ENCODE measurements around the gene ZNF14. TPM values are rescaled to one million over a fixed set of nuclear protein-coding genes. Genes with fewer than 3 reads are reported as not detected.

ZNF14 gene
- total and polyA plus RNA-seq, 9 of the 15 experiments (the other 6 are each of a cell fraction or from before 2014, with no cell fraction given): 1.9 to 7.0 (median 4.0) TPM

- no peaks in the 10 kb centered on the region for H3K9me1 ChIP-seq (ENCODE audit: control insufficient read depth, insufficient read depth, low read length)
- no peak overlapping the region for H3K4me3 ChIP-seq
- H3K4me2 ChIP-seq (ENCODE audit: insufficient read depth, low read length): no peak overlapping the region
- H3K9ac ChIP-seq (ENCODE audit: insufficient read depth in 1 of 2, low read depth in 2 of 2, low read length in 2 of 2): peak overlapping the region in 1 of 2 experiments; percentile 76; a peak in 2 of 4 replicates
- POLR2A ChIA-PET: interaction anchor here (0.6 to 1.1 kb wide), 2 partner anchors 10 to 39 kb away, joined by 3 to 5 read pairs; no protein-coding TSS in a partner anchor
- DNase-seq (ENCODE audit: extremely low read depth in 1 of 4, low spot score in 3 of 4) (peak in 1 of 4 experiments; percentile 5), ATAC-seq (no peak), FAIRE-seq (no peak)
- H3K79me2 ChIP-seq (ENCODE audit: control insufficient read depth, insufficient read depth, low read length): peaks cover 2% of the 10 kb centered on the region
- H4K20me1 ChIP-seq (replicated peaks; ENCODE audit: control insufficient read depth, insufficient read depth, low read length): no peaks in the 10 kb centered on the region
- BruUV-seq (replicated peaks): no TSS peak
- intact Hi-C loops (cut with micrococcal nuclease) (loop anchor here (10.0 kb wide), 1 partner anchor 73 kb away; the partner anchor contains the start of genes ATP13A1 and ZNF101), in situ Hi-C loops (cut with MboI) (no loop called here)
- TF ChIP-seq PRDM10 (IDR thresholded peaks at IDR 0.05; ENCODE audit: partially characterized antibody) (peak; percentile 92), ZKSCAN8 (CRISPR knock-in tag; IDR thresholded peaks at IDR 0.05) (no peak)
- H3K36me3 ChIP-seq (ENCODE audit: control insufficient read depth, insufficient read depth, low read length): no peaks in the 10 kb centered on the region
- H3K27ac ChIP-seq (ENCODE audit: extremely low read depth, low read depth, low read length): no peak overlapping the region
- CTCF ChIA-PET (ENCODE audit: low intra/inter-chr PET ratio): no interaction called here
- H2AFZ ChIP-seq (ENCODE audit: low read depth, low read length): no peak overlapping the region
- H3K9me3 ChIP-seq (replicated peaks; ENCODE audit: control insufficient read depth, insufficient read depth, low read depth, low read length): no peaks in the 10 kb centered on the region
- peaks cover 5 to 28% of the 10 kb centered on the region in 2 experiments; a peak in 3 of 5 replicates for H3K27me3 ChIP-seq (ENCODE audit: control insufficient read depth in 2 of 2, insufficient read depth in 2 of 2, low read length in 2 of 2)
- H3K4me1 ChIP-seq (replicated peaks in 1 of 2; ENCODE audit: control insufficient read depth in 2 of 2, insufficient read depth in 2 of 2, low read length in 2 of 2): peaks cover 2 to 7% of the 10 kb centered on the region in 2 experiments; a peak in 4 of 5 replicates
- 11% methylated on average over 7 of the region's 8 CpGs for WGBS (ENCODE audit: insufficient coverage, low coverage, missing lambda C conversion rate)
Measured at GRCh38 chr19:19737559-19738332, 4.8 kb upstream of the ZNF14 start.

Data from K562 (cell line).